Measurements from ENCODE around the gene AKIRIN2.

The AKIRIN2 gene

DNA sequence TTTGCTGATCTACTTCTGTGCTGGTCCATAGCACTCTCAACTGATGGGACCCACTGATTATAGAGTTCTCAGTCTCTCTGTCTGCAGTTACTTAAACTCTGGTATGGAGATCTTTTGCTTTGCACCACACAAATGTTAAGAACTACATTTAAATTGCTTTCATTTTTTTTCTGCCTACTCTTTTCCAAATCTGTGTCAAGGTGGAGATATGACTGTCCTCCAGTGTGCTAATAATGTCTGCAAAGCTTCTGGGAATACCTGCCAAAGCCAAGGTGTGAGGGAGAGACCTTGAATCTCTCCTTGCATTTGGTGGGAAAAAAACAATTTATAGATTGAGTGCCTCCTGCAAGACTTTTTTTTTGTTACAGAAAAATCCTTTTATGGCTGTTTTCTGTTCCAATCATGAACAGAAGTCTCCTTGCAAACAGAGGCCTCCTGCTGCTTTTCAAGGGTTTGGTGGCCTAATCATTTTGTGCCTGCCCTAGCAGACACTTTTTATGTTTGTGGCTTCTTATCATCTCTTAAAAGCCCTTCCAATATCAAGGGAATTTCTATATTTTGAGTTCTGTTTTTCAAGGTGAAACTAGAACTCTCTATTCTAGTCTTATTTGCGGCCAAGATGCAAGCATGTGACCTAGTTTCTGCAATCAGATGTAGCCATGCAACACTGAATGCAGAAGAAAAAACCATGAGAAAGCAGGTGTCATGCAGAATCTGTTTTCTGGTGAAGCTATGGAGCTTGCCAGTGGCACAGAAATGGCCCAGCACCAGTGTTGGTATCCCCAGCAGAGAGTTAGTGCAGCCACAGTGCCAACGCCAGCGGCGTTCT lies 23.2 kb upstream of the AKIRIN2 start:
- TF ChIP-seq ZFX (IDR thresholded peaks at IDR 0.05): no peak
- TF ChIP-seq, protein P1, sequence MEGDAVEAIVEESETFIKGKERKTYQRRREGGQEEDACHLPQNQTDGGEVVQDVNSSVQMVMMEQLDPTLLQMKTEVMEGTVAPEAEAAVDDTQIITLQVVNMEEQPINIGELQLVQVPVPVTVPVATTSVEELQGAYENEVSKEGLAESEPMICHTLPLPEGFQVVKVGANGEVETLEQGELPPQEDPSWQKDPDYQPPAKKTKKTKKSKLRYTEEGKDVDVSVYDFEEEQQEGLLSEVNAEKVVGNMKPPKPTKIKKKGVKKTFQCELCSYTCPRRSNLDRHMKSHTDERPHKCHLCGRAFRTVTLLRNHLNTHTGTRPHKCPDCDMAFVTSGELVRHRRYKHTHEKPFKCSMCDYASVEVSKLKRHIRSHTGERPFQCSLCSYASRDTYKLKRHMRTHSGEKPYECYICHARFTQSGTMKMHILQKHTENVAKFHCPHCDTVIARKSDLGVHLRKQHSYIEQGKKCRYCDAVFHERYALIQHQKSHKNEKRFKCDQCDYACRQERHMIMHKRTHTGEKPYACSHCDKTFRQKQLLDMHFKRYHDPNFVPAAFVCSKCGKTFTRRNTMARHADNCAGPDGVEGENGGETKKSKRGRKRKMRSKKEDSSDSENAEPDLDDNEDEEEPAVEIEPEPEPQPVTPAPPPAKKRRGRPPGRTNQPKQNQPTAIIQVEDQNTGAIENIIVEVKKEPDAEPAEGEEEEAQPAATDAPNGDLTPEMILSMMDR (conservative IDR thresholded peaks at IDR 0.05): no peak
- no peak overlapping the region for H3K27ac ChIP-seq

GRCh38 chr6:87723170-87724078 lies 21.4 kb upstream of the AKIRIN2 start:
- peak overlapping the region; percentile 28; the same call in 1 of the 2 replicates for H3K27ac ChIP-seq
- no peak for TF ChIP-seq ZFX (IDR thresholded peaks at IDR 0.05)
- TF ChIP-seq, protein P1 (conservative IDR thresholded peaks at IDR 0.05): no peak

- TF ChIP-seq, protein P1 (conservative IDR thresholded peaks at IDR 0.05): no peak
- TF ChIP-seq ZFX (IDR thresholded peaks at IDR 0.05): no peak
- H3K27ac ChIP-seq: peak overlapping the region; percentile 28; the same call in 1 of the 2 replicates
These were observed 20.6 kb upstream of the AKIRIN2 start for GRCh38 chr6:87722540-87723169.

DNA sequence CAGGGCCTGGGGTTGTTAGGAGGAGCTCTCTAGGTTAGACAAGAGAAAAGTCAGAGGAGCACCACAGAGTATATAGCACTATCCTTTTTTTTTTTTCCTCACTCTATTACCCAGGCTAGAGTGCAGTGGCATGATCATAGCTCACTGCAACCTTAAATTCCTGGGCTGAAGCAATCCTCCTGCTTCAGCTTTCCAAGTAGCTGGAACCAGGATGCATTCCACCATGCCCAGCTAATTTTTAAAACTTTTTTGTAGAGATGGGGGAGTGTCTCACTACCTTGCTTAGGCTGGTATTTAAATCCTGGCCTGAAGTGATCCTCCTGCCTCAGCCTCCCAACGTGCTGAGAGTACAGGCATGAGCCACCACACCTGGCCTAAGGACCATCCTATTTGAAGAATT lies 19.3 kb upstream of the AKIRIN2 start:
- TF ChIP-seq, protein P1 (conservative IDR thresholded peaks at IDR 0.05): no peak
- no peak for TF ChIP-seq ZFX (IDR thresholded peaks at IDR 0.05)
- H3K27ac ChIP-seq: no peak overlapping the region

DNA sequence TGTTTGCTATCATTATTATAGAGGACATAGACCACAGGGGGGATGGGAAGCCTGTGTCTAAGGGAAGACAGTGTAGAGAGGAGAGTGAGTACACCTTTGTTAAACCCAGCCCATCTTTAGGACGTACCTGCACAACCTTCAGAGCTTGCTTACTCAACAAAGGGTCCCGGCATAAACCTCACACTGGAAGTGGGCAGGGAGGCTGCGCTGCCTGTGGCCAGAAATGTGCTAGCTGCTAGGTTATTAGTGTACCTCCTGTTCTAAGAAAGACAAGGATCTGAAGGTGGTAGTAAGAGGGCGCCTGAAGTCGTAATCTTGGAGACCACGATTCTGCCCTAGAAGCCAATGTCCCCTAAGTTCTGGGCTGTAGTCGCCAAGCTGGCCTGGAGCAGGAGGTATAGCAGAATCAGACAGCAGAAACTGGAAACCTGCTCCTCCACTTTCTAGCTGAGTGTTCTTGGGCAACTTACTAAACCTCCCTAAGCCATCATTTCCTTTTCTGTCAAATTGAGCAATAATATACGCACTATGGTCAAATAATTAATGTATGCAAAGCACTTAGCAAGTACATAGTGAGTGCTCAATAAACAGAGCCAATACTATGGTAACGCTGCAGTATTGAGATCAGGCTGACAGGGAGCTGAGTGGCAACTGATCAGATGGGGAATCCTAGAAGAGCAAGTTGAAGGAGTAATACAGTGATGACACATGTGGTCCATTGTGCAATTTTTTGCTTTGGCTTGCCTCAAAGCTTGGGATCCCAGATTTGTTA lies 16.8 kb upstream of the AKIRIN2 start:
- TF ChIP-seq ZFX (IDR thresholded peaks at IDR 0.05): no peak
- TF ChIP-seq, protein P1 (conservative IDR thresholded peaks at IDR 0.05): no peak
- H3K27ac ChIP-seq: no peak overlapping the region

- H3K27ac ChIP-seq: no peak overlapping the region
- TF ChIP-seq ZFX (IDR thresholded peaks at IDR 0.05): no peak
- TF ChIP-seq, protein P1 (conservative IDR thresholded peaks at IDR 0.05): no peak
These were observed 15.0 kb upstream of the AKIRIN2 start for GRCh38 chr6:87716928-87717614.
